GM12801 (cell line): ENCODE data around the gene DDX55.

ENCODE experiments used
- TF ChIP-seq, protein P1 (sequence below): IDR thresholded peaks from one replicate; pipeline ENCODE4 v1.5.1; 2011; ENCODE audit warnings: control low read depth; ENCODE audit not compliant: insufficient read length; ENCODE audit errors: extremely low read depth

Gene DDX55

GRCh38 chr12:123621101-123621500 lies 19.2 kb downstream of the DDX55 start:
- TF ChIP-seq, protein P1, sequence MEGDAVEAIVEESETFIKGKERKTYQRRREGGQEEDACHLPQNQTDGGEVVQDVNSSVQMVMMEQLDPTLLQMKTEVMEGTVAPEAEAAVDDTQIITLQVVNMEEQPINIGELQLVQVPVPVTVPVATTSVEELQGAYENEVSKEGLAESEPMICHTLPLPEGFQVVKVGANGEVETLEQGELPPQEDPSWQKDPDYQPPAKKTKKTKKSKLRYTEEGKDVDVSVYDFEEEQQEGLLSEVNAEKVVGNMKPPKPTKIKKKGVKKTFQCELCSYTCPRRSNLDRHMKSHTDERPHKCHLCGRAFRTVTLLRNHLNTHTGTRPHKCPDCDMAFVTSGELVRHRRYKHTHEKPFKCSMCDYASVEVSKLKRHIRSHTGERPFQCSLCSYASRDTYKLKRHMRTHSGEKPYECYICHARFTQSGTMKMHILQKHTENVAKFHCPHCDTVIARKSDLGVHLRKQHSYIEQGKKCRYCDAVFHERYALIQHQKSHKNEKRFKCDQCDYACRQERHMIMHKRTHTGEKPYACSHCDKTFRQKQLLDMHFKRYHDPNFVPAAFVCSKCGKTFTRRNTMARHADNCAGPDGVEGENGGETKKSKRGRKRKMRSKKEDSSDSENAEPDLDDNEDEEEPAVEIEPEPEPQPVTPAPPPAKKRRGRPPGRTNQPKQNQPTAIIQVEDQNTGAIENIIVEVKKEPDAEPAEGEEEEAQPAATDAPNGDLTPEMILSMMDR, result no peak

- TF ChIP-seq, protein P1, result no peak
Observed at GRCh38 chr12:123621619-123622530, 20.0 kb downstream of the DDX55 start.

DNA sequence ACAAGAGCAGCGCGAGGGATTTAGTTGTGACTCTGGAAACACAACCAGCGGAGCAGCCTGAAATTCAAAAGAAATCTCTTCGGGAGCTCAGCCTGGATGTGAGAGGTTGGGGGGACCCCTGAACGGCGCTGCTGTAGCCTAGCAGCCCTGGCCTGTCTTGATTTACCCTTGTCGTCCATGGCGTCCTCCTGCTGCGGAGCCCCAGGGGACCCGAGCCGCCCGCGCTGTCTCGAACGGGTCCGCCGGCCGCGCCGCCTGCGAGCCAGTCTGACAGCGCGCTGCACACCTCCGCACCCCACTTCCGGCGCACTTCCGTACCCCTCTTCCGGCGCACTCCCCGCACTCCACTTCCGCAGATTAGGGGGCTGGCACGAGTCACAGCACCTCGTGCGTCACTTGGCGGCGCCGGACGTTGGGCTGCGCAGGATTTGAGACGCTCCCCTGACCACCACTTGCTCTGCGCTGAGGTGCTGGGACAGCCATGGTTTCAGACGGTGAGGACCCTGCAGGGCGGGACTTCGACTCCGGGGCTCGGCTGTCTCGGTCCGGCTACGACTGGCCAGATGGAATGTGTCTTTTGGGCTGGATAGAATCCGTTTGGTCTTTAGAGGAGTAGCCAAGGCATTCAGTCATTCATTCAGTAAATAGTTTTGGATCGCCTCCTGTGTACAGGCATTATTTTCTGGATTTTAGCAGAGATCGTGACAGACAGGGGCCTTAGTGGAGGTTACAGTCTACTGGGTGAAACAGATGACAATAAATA lies 31.7 kb downstream of the DDX55 start, which contains the start of the genes EIF2B1 and GTF2H3:
TSS of gene EIF2B1 (minus strand) at position 308 of the 763 bp plus-strand sequence. CDS start at position 179, 129 bp downstream.
TSS of gene GTF2H3 (plus strand) at position 451 of the 763 bp plus-strand sequence. CDS start at position 482, 31 bp downstream.
- TF ChIP-seq, protein P1, result no peak

DNA sequence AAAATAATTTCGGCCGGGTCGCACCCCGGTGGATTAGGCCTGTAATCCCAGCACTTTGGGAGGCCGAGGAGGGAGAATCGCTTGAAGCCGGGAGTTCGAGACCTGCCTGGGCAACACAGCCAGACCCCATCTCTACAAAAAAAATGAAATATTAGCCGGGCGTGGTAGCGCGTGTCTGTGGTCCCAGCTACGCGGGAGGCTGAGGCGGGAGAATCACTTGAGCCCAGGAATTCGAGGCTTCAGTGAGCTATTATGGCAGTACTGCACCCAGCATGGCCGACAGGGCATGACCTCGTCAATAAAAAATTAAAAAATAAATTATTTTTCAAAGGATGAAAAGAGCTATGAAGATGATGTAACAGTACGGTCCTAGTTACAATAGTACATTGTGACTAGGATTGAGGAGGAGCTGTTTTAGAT lies 32.3 kb downstream of the DDX55 start:
- TF ChIP-seq, protein P1, result no peak

DNA sequence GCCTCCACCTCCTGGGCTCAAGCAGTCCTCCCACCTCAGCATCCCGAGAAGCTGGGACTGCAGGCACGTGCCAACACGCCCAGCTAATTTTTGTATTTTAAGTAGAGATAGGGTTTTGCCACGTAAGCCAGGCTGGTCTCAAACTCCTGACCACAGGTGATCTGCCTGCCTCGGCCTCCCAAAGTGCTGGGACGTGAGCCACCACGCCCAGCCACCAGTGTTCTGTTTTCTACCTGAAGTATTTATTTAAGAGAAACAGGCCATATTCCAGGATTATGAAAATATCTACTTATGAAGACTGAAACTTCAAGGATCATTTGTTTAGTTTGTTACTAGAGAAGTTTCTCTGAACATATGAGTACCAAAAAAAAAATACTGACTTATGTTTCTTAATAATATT lies 42.0 kb downstream of the DDX55 start:
- TF ChIP-seq, protein P1, result no peak

- TF ChIP-seq, protein P1, result no peak
Observed at GRCh38 chr12:123645380-123645779, 43.5 kb downstream of the DDX55 start.

GRCh38 chr12:123645878-123646277 lies 44.0 kb downstream of the DDX55 start:
- TF ChIP-seq, protein P1, result no peak
